HepG2 (cell line): ENCODE results near the gene GNAZ. TPM values are rescaled to one million over a fixed set of nuclear protein-coding genes. Genes with fewer than 3 reads are reported as not detected.

Experiments
- DMAP1 ChIP-seq: IDR thresholded peaks from 2 replicates; pipeline ENCODE4 v1.6.1; 2016
- DMTF1 ChIP-seq: sonication (generic); formaldehyde crosslinking; IDR thresholded peaks from 2 replicates; pipeline ENCODE4 v1.4.0; 2020; ENCODE audit warnings: mild to moderate bottlenecking, missing genetic modification reagents
- FOXP1 ChIP-seq, 2 experiments: fragments of 450-650 bp in 1 of 2; IDR thresholded peaks; 2 replicates each; pipeline ENCODE4 v1.6.1; 2017 to 2018; ENCODE audit warnings: antibody characterized with exemption in 1 of 2
- MIER3 ChIP-seq: IDR thresholded peaks from 2 replicates; pipeline ENCODE4 v1.6.1; 2016; ENCODE audit warnings: missing compliant biosample characterization, borderline replicate concordance
- PCBP1 ChIP-seq: fragments of 200-400 bp; formaldehyde crosslinking; IDR thresholded peaks from 2 replicates; pipeline ENCODE4 v1.6.1; 2017; ENCODE audit warnings: mild to moderate bottlenecking, low read depth, low read length, borderline replicate concordance
- PHB2 ChIP-seq: fragments of 450-650 bp; IDR thresholded peaks from 2 replicates; pipeline ENCODE4 v1.6.1; 2018; ENCODE audit not compliant: partially characterized antibody
- RARA ChIP-seq: IDR thresholded peaks from 2 replicates; pipeline ENCODE4 v1.6.1; 2016; ENCODE audit warnings: missing genetic modification reagents, missing compliant biosample characterization
- RFX1 ChIP-seq: fragments of 450-650 bp; IDR thresholded peaks from 2 replicates; pipeline ENCODE4 v1.6.1; 2017
- RXRA ChIP-seq: sonication (generic); formaldehyde crosslinking; IDR thresholded peaks from 2 replicates; pipeline ENCODE4 v1.5.1; 2020; ENCODE audit warnings: missing genetic modification reagents
- SATB2 ChIP-seq: sonication (generic); formaldehyde crosslinking; IDR thresholded peaks from 2 replicates; pipeline ENCODE4 v1.5.0; 2020; ENCODE audit warnings: missing genetic modification reagents
- SOX13 ChIP-seq, 3 experiments: fragments of 450-650 bp in 1 of 3; sonication (generic) in 1 of 3; formaldehyde crosslinking in 1 of 3; IDR thresholded peaks in 2 of 3; conservative IDR thresholded peaks in 1 of 3; 2 replicates each; pipeline versions ENCODE4 v1.5.0 to v1.6.1; 2016 to 2020; ENCODE audit warnings: antibody characterized with exemption in 1 of 3, mild to moderate bottlenecking in 1 of 3, missing compliant biosample characterization in 1 of 3, missing genetic modification reagents in 1 of 3, moderate library complexity in 1 of 3
- TFAP4 ChIP-seq: sonication (generic); IDR thresholded peaks from 2 replicates; pipeline ENCODE4 v1.6.1; 2016; ENCODE audit warnings: low read depth, borderline replicate concordance
- THAP11 ChIP-seq: IDR thresholded peaks from 2 replicates; pipeline ENCODE4 v1.6.1; 2016; ENCODE audit warnings: missing biosample characterization, missing genetic modification reagents
- TOPORS ChIP-seq: sonication (generic); formaldehyde crosslinking; IDR thresholded peaks from 2 replicates; pipeline ENCODE4 v1.8.0; 2023; ENCODE audit warnings: mild to moderate bottlenecking, missing genetic modification reagents
- ZBTB4 ChIP-seq: sonication (generic); formaldehyde crosslinking; IDR thresholded peaks from 2 replicates; pipeline ENCODE4 v1.4.0; 2020; ENCODE audit warnings: missing genetic modification reagents, mild to moderate bottlenecking, borderline replicate concordance
- ZBTB44 ChIP-seq: sonication (generic); formaldehyde crosslinking; IDR thresholded peaks from 2 replicates; pipeline ENCODE4 v1.4.0; 2020; ENCODE audit warnings: missing genetic modification reagents
- ZMYM3 ChIP-seq: sonication (generic); formaldehyde crosslinking; IDR thresholded peaks from 2 replicates; pipeline ENCODE4 v1.5.1; 2020; ENCODE audit warnings: mild to moderate bottlenecking, missing genetic modification reagents
- ZNF124 ChIP-seq: sonication (generic); formaldehyde crosslinking; IDR thresholded peaks from 2 replicates; pipeline ENCODE4 v1.4.0; 2020; ENCODE audit warnings: missing genetic modification reagents
- ZNF30 ChIP-seq: sonication (generic); formaldehyde crosslinking; IDR thresholded peaks from 2 replicates; pipeline ENCODE4 v1.5.0; 2020; ENCODE audit warnings: mild to moderate bottlenecking, missing genetic modification reagents
- ZNF468 ChIP-seq: sonication (generic); formaldehyde crosslinking; IDR thresholded peaks from 2 replicates; pipeline ENCODE4 v1.8.0; 2022; ENCODE audit warnings: mild to moderate bottlenecking, moderate library complexity, missing genetic modification reagents
- ZNF747 ChIP-seq: sonication (generic); formaldehyde crosslinking; IDR thresholded peaks from 2 replicates; pipeline ENCODE4 v1.8.1; 2023; ENCODE audit warnings: missing genetic modification reagents, mild to moderate bottlenecking, borderline replicate concordance
- polyA plus RNA-seq, 8 experiments: library from polyadenylated mRNA; depleted of rRNA in 3 of 8; stranded (reverse) in 7 of 8; unstranded in 1 of 8; fragments of >200 nt; fragmentation: Illumina TruSeq in 4 of 8; extraction: Trizol in 4 of 8; gene quantifications; 2 replicates each; pipeline versions ENCODE4 v1.2.1 to v1.2.3, GENCODE V29; 2011 to 2016; ENCODE audit warnings: low read depth in 4 of 8, missing spikeins in 1 of 8, mixed read lengths in 1 of 8; ENCODE audit not compliant: insufficient read depth in 1 of 8
- total RNA-seq, 5 experiments: library from RNA; depleted of rRNA; stranded (reverse); fragments of >200 nt; fragmentation: Illumina TruSeq; extraction: Trizol; gene quantifications; 2 replicates each; pipeline ENCODE4 v1.2.3, GENCODE V29; 2016; ENCODE audit warnings: low read depth in 1 of 5

GNAZ gene
- total and polyA plus RNA-seq, 2 of the 13 experiments (the other 11 are each of a cell fraction or from before 2014, with no cell fraction given), result 11.4 to 22.3 TPM

- TF ChIP-seq ZNF124 (0 out of 2 replicates have a peak, but pooled peaks have one; percentile 20), THAP11 (CRISPR knock-in tag) (peak; percentile 64; the same call in 1 of the 2 replicates), ZNF747 (CRISPR knock-in tag) (no peak), PCBP1 (no peak), SOX13 (IDR thresholded peaks at IDR 0.05) (no peak), SOX13 (CRISPR knock-in tag; conservative IDR thresholded peaks at IDR 0.05 in 1 of 2, IDR thresholded peaks at IDR 0.05 in 1 of 2) (peak in 1 of 2 experiments; percentile 13; a peak in 1 of 4 replicates), TOPORS (CRISPR knock-in tag) (no peak), ZMYM3 (CRISPR knock-in tag) (no peak), TFAP4 (no peak), RFX1 (no peak), PHB2 (no peak), SATB2 (CRISPR knock-in tag) (no peak), ZBTB44 (CRISPR knock-in tag) (no peak), DMTF1 (CRISPR knock-in tag) (no peak), MIER3 (no peak), ZNF468 (CRISPR knock-in tag) (no peak), FOXP1 (IDR thresholded peaks at IDR 0.05) (no peak), FOXP1 (CRISPR knock-in tag; IDR thresholded peaks at IDR 0.05) (peak; percentile 26; the same call in 1 of the 2 replicates), ZBTB4 (CRISPR knock-in tag) (peak; percentile 41; the same call in 1 of the 2 replicates), RARA (CRISPR knock-in tag) (peak; percentile 16; the same call in 1 of the 2 replicates), ZNF30 (no peak), DMAP1 (CRISPR knock-in tag) (0 out of 2 replicates have a peak, but pooled peaks have one; percentile 26), RXRA (CRISPR knock-in tag) (no peak; the same call in 1 of the 2 replicates)
These were observed 82.2 kb downstream of the GNAZ start (continued) for GRCh38 chr22:23152238-23153114.
